GM12891 (cell line): Measurements from ENCODE around the gene DOCK10.

ENCODE experiments used
- PAX5 ChIP-seq: IDR thresholded peaks from 2 replicates; pipeline ENCODE4 v1.6.1; 2011; ENCODE audit warnings: low read length, moderate library complexity, mild to moderate bottlenecking; ENCODE audit not compliant: insufficient read depth, severe bottlenecking
- POLR2A ChIP-seq: IDR thresholded peaks from 2 replicates; pipeline ENCODE4 v1.6.1; 2011; ENCODE audit warnings: low read depth, low read length, control low read depth
- POLR2AphosphoS5 ChIP-seq: IDR thresholded peaks from 2 replicates; pipeline ENCODE4 v1.6.1; 2011; ENCODE audit warnings: low read depth, low read length, control low read depth
- POU2F2 ChIP-seq: IDR thresholded peaks from 2 replicates; pipeline ENCODE4 v1.6.1; 2011; ENCODE audit warnings: low read depth, mild to moderate bottlenecking, control low read depth, low read length, moderate library complexity
- SPI1 ChIP-seq: IDR thresholded peaks from 2 replicates; pipeline ENCODE4 v1.6.1; 2011; ENCODE audit warnings: low read depth, low read length, control low read depth
- TAF1 ChIP-seq: IDR thresholded peaks from 2 replicates; pipeline ENCODE4 v1.6.1; 2011; ENCODE audit warnings: low read depth, low read length, control low read depth

DNA sequence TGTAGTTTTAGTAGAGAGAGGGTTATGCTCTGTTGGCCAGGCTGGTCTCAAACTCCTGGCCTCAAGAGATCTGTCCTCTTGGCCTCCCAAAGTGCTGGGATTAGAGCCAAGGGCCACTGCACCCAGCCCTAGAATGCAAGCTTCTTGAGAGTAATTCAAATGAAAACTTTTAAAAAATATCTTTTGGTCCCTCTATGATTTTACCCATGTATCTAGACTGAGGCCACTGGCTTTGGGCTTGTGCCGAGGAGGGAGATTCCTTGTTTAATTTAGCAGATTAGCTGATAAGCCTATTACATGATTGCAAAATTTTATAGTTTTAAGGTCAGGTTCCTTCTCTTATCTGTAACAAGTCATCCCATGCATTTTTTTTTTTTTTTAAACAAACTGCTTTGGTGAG, 266.6 kb downstream of the DOCK10 start:
- TF ChIP-seq POLR2AphosphoS5 (no peak), TAF1 (no peak), POLR2A (no peak), SPI1 (no peak), PAX5 (no peak), POU2F2 (no peak)
